G401 (cell line): Measurements from ENCODE around the gene JADE3. TPM values are rescaled to one million over a fixed set of nuclear protein-coding genes. Genes with fewer than 3 reads are reported as not detected.

ENCODE experiments used
- DNase-seq: peaks from one replicate; pipeline ENCODE4 v3.0.0-alpha.2; 2015; ENCODE audit warnings: low spot score
- in situ Hi-C: cut with HindIII; loops from 2 replicates; pipeline ENCODE4 v1.10.0; 2016; ENCODE audit warnings: low sequenced_read_pairs, mixed read lengths
- total RNA-seq: library from RNA; depleted of rRNA; stranded (reverse); fragments of >200 nt; shearing (Covaris generic); gene quantifications from 2 replicates; pipeline ENCODE4 v1.2.3, GENCODE V29; 2014

Gene JADE3
- total RNA-seq, 1 experiment from 2014 or later: 6.9 TPM

- in situ Hi-C loops: no loop called here
- DNase-seq: no peak
These were observed 77.3 kb downstream of the JADE3 start for GRCh38 chrX:46989548-46989947.

DNA sequence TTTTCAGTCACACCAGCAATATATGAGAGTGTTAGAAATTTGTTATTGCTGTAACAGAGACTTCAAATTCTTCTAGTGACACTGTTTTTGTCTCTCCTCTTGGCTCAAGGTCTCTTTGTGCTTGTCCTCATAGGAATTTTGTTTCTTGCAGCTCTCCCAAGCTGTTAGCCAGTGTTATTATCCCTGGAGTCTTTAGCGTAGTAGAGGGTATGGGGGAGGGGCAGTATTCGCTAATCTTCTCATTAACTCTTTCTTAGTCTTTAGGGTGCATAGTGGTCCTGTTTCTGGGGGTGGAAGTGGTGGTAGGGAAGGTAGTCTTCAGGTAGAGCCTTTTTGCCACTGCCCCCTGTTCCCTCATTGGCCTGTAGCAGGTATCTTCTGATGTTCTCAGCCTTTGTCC is 79.4 kb downstream of the JADE3 start:
- in situ Hi-C loops: no loop called here
- no peak for DNase-seq

DNA sequence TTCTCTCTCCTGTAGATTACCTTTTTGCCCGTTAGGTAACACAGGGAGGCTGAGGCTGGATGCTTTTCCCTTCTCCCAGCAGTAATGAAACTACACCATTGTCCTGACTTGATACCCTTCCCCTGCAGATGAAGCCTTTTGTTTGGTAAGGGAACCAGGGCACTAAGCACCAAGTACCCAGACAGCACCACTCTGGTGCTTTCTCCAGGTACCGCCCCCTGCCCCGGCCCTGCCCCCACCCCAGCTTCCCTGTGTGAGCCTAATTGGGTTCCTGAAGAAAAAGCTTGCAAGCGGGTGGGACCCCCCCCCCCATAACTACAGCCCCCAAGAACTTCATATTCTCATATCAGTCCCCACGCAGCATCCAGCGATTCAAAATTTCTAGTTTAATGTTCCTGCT is 79.8 kb downstream of the JADE3 start:
- in situ Hi-C loops: no loop called here
- no peak for DNase-seq

GRCh38 chrX:46994096-46994495 is 81.9 kb downstream of the JADE3 start:
- no peak for DNase-seq
- in situ Hi-C loops: no loop called here

DNA sequence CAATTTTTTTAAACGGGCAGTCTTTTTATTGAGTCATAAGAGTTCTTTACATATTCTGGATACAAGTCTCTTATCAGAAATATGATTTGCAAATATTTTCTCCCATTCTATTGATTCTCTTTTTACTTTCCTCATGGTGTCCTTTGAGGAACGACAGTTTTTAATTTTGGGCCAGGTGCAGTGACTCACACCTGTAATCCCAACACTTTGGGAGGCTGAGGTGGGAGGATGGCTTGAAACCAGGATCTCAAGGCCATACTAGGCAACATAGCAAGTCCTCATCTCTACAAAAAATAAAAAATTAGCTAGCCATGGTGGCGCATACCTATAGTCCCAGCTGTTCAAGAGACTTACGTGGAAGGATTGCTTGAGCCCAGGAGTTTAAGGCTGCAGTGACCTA is 99.9 kb downstream of the JADE3 start:
- no peak for DNase-seq
- in situ Hi-C loops: no loop called here

DNA sequence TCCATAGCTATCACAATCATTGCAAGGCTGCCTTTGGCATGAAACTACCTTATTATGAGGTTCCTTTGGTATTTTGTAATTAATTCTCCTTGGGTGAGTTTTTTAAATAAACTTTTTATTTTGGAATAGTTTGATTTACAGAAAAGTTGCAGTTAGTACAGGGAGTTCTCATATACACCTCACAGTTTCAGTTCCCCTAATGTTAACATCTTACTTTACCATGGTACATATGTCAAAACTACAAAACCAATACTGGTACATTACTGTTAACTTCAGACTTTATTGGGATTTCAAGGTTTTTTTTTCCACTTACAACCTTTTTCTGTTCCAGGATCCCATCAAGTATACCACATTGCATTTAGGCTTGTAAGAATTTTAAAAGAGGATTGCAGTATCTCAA is 114.0 kb downstream of the JADE3 start:
- no peak for DNase-seq
- in situ Hi-C loops: no loop called here

DNA sequence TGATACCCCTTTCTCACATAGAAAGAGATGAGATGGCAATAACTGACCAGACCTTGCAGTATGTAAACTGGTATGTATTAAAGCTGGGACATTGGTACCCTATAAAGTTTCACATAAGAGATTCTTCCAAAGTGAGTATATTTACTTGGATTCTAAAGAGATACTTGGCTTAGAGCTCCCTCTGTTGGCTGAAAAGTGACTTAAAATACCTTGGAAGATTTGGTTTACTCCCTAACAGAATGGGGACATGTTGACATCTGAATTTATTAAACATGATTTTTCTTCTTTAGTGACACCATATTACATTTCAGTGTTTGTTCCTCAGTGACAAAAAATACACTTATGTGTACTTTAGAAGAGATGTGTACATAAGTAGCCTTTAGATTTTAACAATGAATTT is 118.1 kb downstream of the JADE3 start:
- DNase-seq: peak; percentile 66
- in situ Hi-C loops: no loop called here

GRCh38 chrX:47047989-47048388 is 135.8 kb downstream of the JADE3 start:
- in situ Hi-C loops: no loop called here
- DNase-seq: no peak

DNA sequence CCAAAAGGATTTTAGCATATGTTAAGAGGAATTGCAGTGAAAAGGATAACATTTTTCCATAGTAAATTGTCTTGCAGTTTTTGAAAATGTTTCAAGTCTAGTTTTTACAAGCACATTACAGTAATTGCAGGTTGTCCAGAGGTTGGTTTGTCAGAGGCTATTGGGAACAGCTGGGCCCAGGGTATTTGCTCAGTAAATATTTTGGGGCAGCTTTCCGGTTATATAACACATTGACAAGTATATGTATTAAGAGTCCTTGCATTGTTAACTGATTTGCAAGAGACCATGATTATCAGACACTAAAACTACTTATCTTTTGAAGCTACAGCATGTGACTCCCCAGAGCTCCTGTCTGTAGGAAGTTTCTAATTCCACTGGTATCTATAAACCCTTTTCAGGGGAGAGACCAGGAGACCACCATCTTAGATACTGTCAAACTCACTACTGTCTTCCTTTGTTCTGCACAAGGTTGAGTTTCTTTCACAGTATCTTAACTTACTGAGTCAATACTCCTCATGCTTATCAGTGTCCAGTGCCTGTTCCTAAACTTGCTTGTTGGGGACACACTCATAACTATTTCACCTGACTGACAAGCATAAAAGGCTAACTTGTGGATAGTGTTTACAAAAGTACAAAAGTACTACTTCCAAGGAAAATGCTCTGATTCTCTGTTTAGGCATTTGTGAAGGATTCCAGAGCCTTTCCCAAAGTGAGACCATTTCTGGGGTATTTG is 147.1 kb downstream of the JADE3 start:
- in situ Hi-C loops: no loop called here
- no peak for DNase-seq

- in situ Hi-C loops: no loop called here
- DNase-seq: no peak
These were observed 148.5 kb downstream of the JADE3 start for GRCh38 chrX:47060708-47061107.

DNA sequence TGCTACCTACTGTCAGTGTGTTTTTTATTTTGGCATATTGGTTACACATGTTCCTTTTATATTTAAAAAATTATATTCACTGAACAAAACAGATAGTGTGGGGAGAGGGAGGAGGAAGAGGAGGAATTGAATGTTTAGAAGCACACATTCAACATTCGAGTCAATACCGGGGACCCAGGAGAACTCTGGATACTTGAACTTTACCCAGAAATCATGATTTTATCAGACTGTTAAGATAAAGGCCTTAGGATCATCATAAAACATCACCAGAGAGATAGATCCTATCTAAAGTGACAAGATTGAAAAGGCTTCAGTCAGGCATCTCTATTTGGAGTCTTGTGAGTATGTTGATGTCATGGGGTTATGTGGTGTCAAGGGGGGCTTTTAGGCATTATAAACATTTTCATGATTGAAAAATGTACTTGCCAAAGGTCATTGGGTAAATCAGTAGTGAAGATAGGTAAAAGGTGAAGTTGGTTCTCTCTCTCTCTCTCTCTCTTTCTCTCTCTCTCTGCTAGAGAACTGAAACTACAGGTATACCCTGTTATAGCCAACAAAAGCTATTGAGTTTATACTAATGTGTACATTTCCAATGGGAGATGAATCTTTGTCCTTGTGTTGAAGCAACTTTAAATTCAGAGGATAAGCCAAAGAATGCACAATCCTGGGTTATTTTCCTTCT is 149.2 kb downstream of the JADE3 start:
- in situ Hi-C loops: no loop called here
- no peak for DNase-seq

DNA sequence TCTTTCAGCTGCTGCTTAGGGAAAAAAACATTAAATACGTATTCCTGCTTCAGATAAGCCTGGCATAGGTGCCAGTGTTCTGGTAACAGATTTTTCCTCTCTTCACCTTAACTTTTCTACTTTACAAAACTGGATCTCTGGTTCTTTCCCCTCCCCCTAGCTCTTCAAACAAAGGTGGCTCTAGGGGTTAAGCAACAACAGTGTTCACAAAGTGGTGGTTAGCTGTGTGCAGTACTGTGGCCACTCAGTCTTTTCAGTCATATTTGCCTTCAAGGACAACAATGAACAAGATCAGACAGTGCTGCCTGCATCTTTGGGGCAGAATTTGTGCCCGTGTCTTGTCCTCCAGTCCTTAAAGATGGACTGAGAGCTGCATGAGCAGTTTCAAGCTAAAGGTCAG is 151.0 kb downstream of the JADE3 start:
- DNase-seq: no peak
- in situ Hi-C loops: no loop called here

GRCh38 chrX:47068214-47068613 is 156.0 kb downstream of the JADE3 start:
- no peak for DNase-seq
- in situ Hi-C loops: no loop called here

GRCh38 chrX:47068720-47069119 is 156.5 kb downstream of the JADE3 start:
- no peak for DNase-seq
- in situ Hi-C loops: no loop called here

- peak; percentile 44 for DNase-seq
- in situ Hi-C loops: no loop called here
These were observed 166.2 kb downstream of the JADE3 start, which contains the start of gene RGN for GRCh38 chrX:47078129-47079043. Gene RGN, plus strand, starts transcription at chrX:47078443. Its CDS starts 2,702 bp downstream, at chrX:47081145.

DNA sequence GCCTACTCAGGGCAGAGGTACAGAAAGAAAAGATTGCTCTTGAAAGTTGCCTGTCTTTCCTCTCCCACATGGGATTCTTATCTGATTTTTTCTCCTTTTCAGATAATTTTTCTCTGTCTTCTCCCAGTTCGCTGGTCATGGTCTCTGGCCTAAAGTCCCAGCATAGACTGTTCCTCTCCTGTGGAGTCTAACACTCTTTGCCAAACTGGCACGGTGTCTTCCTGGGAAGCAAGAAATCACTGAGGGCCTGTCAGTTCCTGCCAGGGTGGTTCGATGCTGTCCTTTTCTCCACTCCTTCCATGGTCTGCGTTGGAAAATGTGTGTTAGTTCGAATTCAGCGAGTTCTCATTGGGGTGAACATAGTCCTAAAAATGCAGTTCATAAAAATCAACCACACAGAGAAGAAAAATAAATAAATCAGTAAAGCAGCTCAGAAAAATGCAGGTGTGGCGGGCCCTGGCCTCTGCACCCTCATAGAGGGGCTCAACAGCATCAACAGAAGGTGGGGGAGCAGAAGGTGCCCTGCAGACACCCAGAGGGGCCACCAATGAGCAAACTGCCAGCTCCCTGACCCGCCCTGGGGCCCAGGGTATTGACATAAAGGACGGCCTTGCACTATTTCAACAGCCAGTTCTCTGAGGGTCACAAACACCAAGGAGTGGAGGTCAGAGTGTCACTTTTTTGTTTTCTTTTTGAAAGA is 168.1 kb downstream of the JADE3 start:
- in situ Hi-C loops: no loop called here
- peak; percentile 38 for DNase-seq

GRCh38 chrX:47080915-47081236 is 168.7 kb downstream of the JADE3 start:
- DNase-seq: no peak
- in situ Hi-C loops: no loop called here

DNA sequence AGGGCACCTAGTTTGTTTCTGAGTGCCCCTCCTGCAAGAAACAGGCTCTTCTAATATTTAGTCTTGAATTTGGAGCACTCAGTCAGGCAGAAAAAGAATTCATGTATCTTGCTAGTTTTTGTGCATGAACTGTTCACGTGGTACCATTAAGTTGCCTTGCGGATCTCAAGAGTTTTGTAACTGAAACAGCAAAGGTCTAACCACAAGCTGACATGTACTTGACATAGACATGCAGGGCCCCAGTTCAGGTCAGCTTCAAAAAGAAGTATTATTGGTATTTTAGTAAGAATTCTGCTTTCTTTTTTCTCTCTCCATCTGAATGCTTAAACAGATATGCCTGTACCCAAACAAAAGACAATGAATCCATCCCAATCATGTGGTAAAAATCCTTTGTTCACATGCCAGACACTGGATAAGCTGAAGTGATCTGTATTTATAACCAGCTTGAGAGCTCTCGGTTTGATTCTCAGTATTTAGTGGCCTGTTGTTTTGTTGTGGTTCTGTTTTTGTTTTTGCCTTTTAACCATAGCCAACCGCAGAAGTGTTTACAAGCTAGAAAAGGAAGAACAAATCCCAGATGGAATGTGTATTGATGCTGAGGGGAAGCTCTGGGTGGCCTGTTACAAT is 179.0 kb downstream of the JADE3 start:
- in situ Hi-C loops: no loop called here

DNA sequence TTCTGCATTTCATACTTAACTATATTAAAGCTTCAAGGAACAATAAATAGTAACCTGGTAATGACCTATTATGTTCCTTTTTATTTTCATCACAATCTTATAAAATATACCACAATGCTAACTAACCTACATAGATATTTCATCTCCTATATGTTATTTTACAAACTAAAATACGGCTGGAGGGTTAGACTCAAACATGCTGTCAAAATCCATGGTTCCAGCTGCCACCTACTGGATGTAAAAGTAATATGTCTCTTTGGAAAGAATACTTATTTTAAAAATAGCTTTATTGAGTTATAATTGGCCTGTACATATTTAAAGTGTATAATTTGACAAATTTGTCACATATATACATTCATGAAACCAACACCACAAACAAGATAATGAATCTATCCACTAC is 181.0 kb downstream of the JADE3 start:
- in situ Hi-C loops: no loop called here

More for the DNA sequence above, 179.0 kb downstream of the JADE3 start:
- DNase-seq: no peak

More for the DNA sequence above, 181.0 kb downstream of the JADE3 start:
- DNase-seq: peak; percentile 34
